Endothelial cell of umbilical vein (primary cell): Measurements from ENCODE around the gene CCDC146. TPM values are rescaled to one million over a fixed set of nuclear protein-coding genes. Genes with fewer than 3 reads are reported as not detected.

Experiments
- BruUV-seq: library from RNA; stranded (reverse); fragments of 400-500 nt; replicated peaks from 2 replicates; lab custom pipeline; 2021; lab: Mats Ljungman, UMichigan
- CTCF ChIA-PET: fragments of 300-600, 350-600 bp; sonication (Branson Sonifier 250); formaldehyde crosslinking; loops from one replicate; lab custom pipeline; 2021; ENCODE audit warnings: antibody characterized with exemption, inconsistent platforms; lab: Charles Lee
- POLR2A ChIA-PET: fragments of 300-600, 350-600 bp; sonication (Branson Sonifier 250); formaldehyde crosslinking; loops from one replicate; lab custom pipeline; 2021; ENCODE audit warnings: antibody characterized with exemption, inconsistent platforms; lab: Charles Lee
- DNase-seq: peaks from one replicate; pipeline ENCODE4 v3.0.0-alpha.2; 2011; ENCODE audit warnings: low read depth, low spot score
- FAIRE-seq: peaks from 2 replicates; lab custom pipeline; 2011; peaks lifted over from hg19 to GRCh38; lab: Jason Lieb, UNC
- H2AFZ ChIP-seq: 2 replicates; pipeline ENCODE4 v1.6.0; 2012; ENCODE audit warnings: low read depth, low read length, control low read depth, inconsistent platforms
- H3K27ac ChIP-seq: 2 replicates; pipeline ENCODE4 v1.5.1; 2011; ENCODE audit warnings: low read depth, mild to moderate bottlenecking, control low read depth, low read length, moderate library complexity; ENCODE audit not compliant: insufficient read depth
- H3K27me3 ChIP-seq, 2 experiments: 2 replicates each; pipeline versions ENCODE4 v1.6.0 to v1.6.1; 2011; ENCODE audit warnings: low read length in 2 of 2, mixed read lengths in 1 of 2; ENCODE audit not compliant: control insufficient read depth in 2 of 2, insufficient read depth in 2 of 2
- H3K36me3 ChIP-seq, 2 experiments: 2 replicates in 1 of 2; 3 replicates in 1 of 2; pipeline ENCODE4 v1.5.1; 2011; ENCODE audit warnings: low read length in 2 of 2, mild to moderate bottlenecking in 1 of 2, moderate library complexity in 1 of 2; ENCODE audit not compliant: control insufficient read depth in 2 of 2, insufficient read depth in 2 of 2; ENCODE audit errors: extremely low read depth in 1 of 2
- H3K4me1 ChIP-seq: 3 replicates; pipeline ENCODE4 v1.5.1; 2011; ENCODE audit warnings: mild to moderate bottlenecking, low read length; ENCODE audit not compliant: control insufficient read depth, insufficient read depth; ENCODE audit errors: extremely low read depth
- H3K4me2 ChIP-seq: 2 replicates; pipeline ENCODE4 v1.6.1; 2011; ENCODE audit warnings: low read length, control low read depth, mixed read lengths; ENCODE audit not compliant: insufficient read depth
- H3K4me3 ChIP-seq, 3 experiments: fragments of 200-600 bp in 1 of 3; sonication (generic), shearing (Covaris generic) in 1 of 3; replicated peaks in 1 of 3; 2 replicates each; pipeline ENCODE4 v1.5.1; 2011 to 2016; ENCODE audit warnings: control low read depth in 3 of 3, low read length in 3 of 3, mild to moderate bottlenecking in 2 of 3, inconsistent platforms in 1 of 3, low read depth in 1 of 3, moderate library complexity in 1 of 3; ENCODE audit not compliant: insufficient read depth in 1 of 3
- H3K79me2 ChIP-seq: 2 replicates; pipeline ENCODE4 v1.6.0; 2012; ENCODE audit warnings: low read length, inconsistent platforms; ENCODE audit not compliant: control insufficient read depth, insufficient read depth
- H3K9ac ChIP-seq: replicated peaks from 2 replicates; pipeline ENCODE3; 2011; ENCODE audit warnings: low read length, control low read depth; ENCODE audit not compliant: insufficient read depth; ENCODE audit errors: extremely low read depth
- H3K9me1 ChIP-seq: replicated peaks from 3 replicates; pipeline ENCODE4 v1.6.0; 2011; ENCODE audit warnings: mild to moderate bottlenecking, low read length; ENCODE audit not compliant: control insufficient read depth, insufficient read depth; ENCODE audit errors: extremely low read depth
- H3K9me3 ChIP-seq: replicated peaks from 2 replicates; pipeline ENCODE4 v1.5.1; 2012; ENCODE audit warnings: low read length, inconsistent platforms; ENCODE audit not compliant: control insufficient read depth, insufficient read depth
- H4K20me1 ChIP-seq: replicated peaks from 2 replicates; pipeline ENCODE3; 2011; ENCODE audit warnings: mild to moderate bottlenecking, low read length; ENCODE audit not compliant: control insufficient read depth, insufficient read depth; ENCODE audit errors: extremely low read depth
- CTCF ChIP-seq, 2 donors: IDR thresholded peaks; 1 replicate in 1 of 2; 2 replicates in 1 of 2; pipeline ENCODE4 v1.5.1; 2011; ENCODE audit warnings: low read length in 2 of 2, mild to moderate bottlenecking in 2 of 2, moderate library complexity in 2 of 2, control low read depth in 1 of 2, inconsistent platforms in 1 of 2, low read depth in 1 of 2; ENCODE audit not compliant: insufficient read depth in 1 of 2; ENCODE audit errors: extremely low read depth in 1 of 2
- EZH2 ChIP-seq: IDR thresholded peaks from 2 replicates; pipeline ENCODE4 v1.6.1; 2012; ENCODE audit warnings: borderline replicate concordance, low read depth, mild to moderate bottlenecking, moderate library complexity, low read length, inconsistent platforms; ENCODE audit not compliant: severe bottlenecking
- FOS ChIP-seq: IDR thresholded peaks from 2 replicates; pipeline ENCODE4 v1.6.1; 2011; ENCODE audit warnings: mild to moderate bottlenecking, low read length, moderate library complexity, borderline replicate concordance; ENCODE audit not compliant: insufficient read depth
- GATA2 ChIP-seq: IDR thresholded peaks from 2 replicates; pipeline ENCODE4 v1.7.0; 2011; ENCODE audit warnings: low read depth, mild to moderate bottlenecking, moderate library complexity, mixed read lengths, low read length; ENCODE audit not compliant: insufficient read length, insufficient read depth
- JUN ChIP-seq: IDR thresholded peaks from 2 replicates; pipeline ENCODE4 v1.6.1; 2011; ENCODE audit warnings: borderline replicate concordance, low read depth; ENCODE audit not compliant: insufficient read length, insufficient read depth
- MAX ChIP-seq: IDR thresholded peaks from 2 replicates; pipeline ENCODE4 v1.6.1; 2011; ENCODE audit not compliant: insufficient read depth, insufficient read length
- MYC ChIP-seq: IDR thresholded peaks from one replicate; pipeline ENCODE4 v1.6.1; 2011; ENCODE audit warnings: mild to moderate bottlenecking, low read depth, low read length
- POLR2A ChIP-seq: IDR thresholded peaks from 2 replicates; pipeline ENCODE4 v1.6.1; 2012; ENCODE audit warnings: low read depth, mild to moderate bottlenecking, control low read depth, low read length
- POLR2AphosphoS5 ChIP-seq: IDR thresholded peaks from 2 replicates; pipeline ENCODE4 v1.6.1; 2012; ENCODE audit warnings: low read depth, mild to moderate bottlenecking, control low read depth, low read length, moderate library complexity; ENCODE audit not compliant: insufficient read depth
- dilution Hi-C: fragments of 300-500 bp; cut with MboI; formaldehyde crosslinking; loops from one replicate; pipeline ENCODE4 v1.15.0; 2019; ENCODE audit warnings: low sequenced_read_pairs; ENCODE audit not compliant: extremely low pct_ligation_motif_present
- intact Hi-C: fragments of 100-400 bp; cut with micrococcal nuclease; formaldehyde crosslinking; loops from one replicate; pipeline ENCODE4 v1.10.0; 2022
- polyA plus RNA-seq, 4 experiments: library from polyadenylated mRNA; depleted of rRNA in 3 of 4; stranded (reverse) in 3 of 4; unstranded in 1 of 4; fragments of >200 nt; gene quantifications; 2 replicates each; pipeline versions ENCODE4 v1.2.1 to v1.2.3, GENCODE V29; 2011 to 2012; ENCODE audit warnings: missing spikeins in 1 of 4
- total RNA-seq: library from RNA; stranded (reverse); gene quantifications from 2 replicates; pipeline ENCODE4 v1.2.3, GENCODE V29; 2021

CCDC146 gene
- total and polyA plus RNA-seq, 2 donors (not counting 3 experiments of a cell fraction or from before 2014, with no cell fraction given): 0.65 to 2.2 TPM

- Histone ChIP-seq H3K4me1 (no peaks in the 10 kb centered on the region), H3K9me1 (no peaks in the 10 kb centered on the region), H3K79me2 (no peaks in the 10 kb centered on the region), H2AFZ (no peak overlapping the region), H3K27ac (no peak overlapping the region), H3K4me2 (no peak overlapping the region), H3K9me3 (no peaks in the 10 kb centered on the region), H4K20me1 (no peaks in the 10 kb centered on the region), H3K27me3 (no peaks in the 10 kb centered on the region), H3K36me3 (no peaks in the 10 kb centered on the region), H3K4me3 (no peak overlapping the region), H3K9ac (no peak overlapping the region)
- ChIA-PET POLR2A (no interaction called here), CTCF (interaction anchor here (1.6 kb wide), 1 partner anchor 58 kb away, joined by 3 read pairs; no protein-coding TSS in a partner anchor)
- DNase-seq: no peak
- intact Hi-C loops (no loop called here), dilution Hi-C loops (no loop called here)
- FAIRE-seq: no peak
- TF ChIP-seq FOS (no peak), JUN (no peak), MAX (no peak), GATA2 (no peak), MYC (no peak), CTCF (IDR thresholded peaks at IDR 0.05; ENCODE audit: extremely low read depth in 1 of 2, insufficient read depth in 1 of 2, low read depth in 1 of 2, low read length in 2 of 2) (no peak), EZH2 (no peak), POLR2AphosphoS5 (no peak), POLR2A (no peak)
- BruUV-seq: no TSS peak
Measured at GRCh38 chr7:77188731-77189437, 66.5 kb downstream of the CCDC146 start.
